Heart right ventricle (tissue), 16 donors: ENCODE measurements around the gene PLAU. TPM values are rescaled to one million over a fixed set of nuclear protein-coding genes. Genes with fewer than 3 reads are reported as not detected.

ENCODE experiments used
- ATAC-seq, 8 donors: fragments of 200-7000 bp; cut with Tn5 transposase; one replicate each; pipeline ENCODE4 v1.9.1; 2020; ENCODE audit warnings: mild to moderate bottlenecking in 8 of 8, moderate library complexity in 8 of 8, moderate number of reproducible peaks in 1 of 8
- DNase-seq, 2 donors: peaks; one replicate each; pipeline ENCODE4 v3.0.0-alpha.2; 2020
- H3K27ac ChIP-seq, 10 donors: fragments of 200-600 bp; sonication (generic) in 2 of 10; one replicate each; pipeline versions ENCODE4 v1.5.0 to v1.8.0; 2020 to 2022; ENCODE audit warnings: mild to moderate bottlenecking in 3 of 10
- H3K27me3 ChIP-seq, 7 donors: fragments of 200-600 bp; one replicate each; pipeline ENCODE4 v1.8.0; 2021 to 2022; ENCODE audit warnings: mild to moderate bottlenecking in 2 of 7
- H3K36me3 ChIP-seq, 9 donors: fragments of 200-600 bp; sonication (generic) in 1 of 9; one replicate each; pipeline versions ENCODE4 v1.5.0 to v1.8.0; 2020 to 2022; ENCODE audit warnings: mild to moderate bottlenecking in 2 of 9
- H3K4me1 ChIP-seq, 9 donors: fragments of 200-600 bp; sonication (generic) in 1 of 9; one replicate each; pipeline versions ENCODE4 v1.5.0 to v1.8.0; 2020 to 2022; ENCODE audit warnings: mild to moderate bottlenecking in 4 of 9
- H3K4me3 ChIP-seq, 10 donors: fragments of 200-600 bp; sonication (generic) in 2 of 10; one replicate each; pipeline versions ENCODE4 v1.5.0 to v1.8.0; 2020 to 2022; ENCODE audit warnings: mild to moderate bottlenecking in 7 of 10, moderate library complexity in 2 of 10
- H3K9me3 ChIP-seq, 11 donors: fragments of 200-600 bp in 10 of 11; sonication (generic) in 2 of 11; one replicate each; pipeline versions ENCODE4 v1.5.0 to v1.8.0; 2013 to 2022; ENCODE audit warnings: mild to moderate bottlenecking in 2 of 11, control low read depth in 1 of 11, moderate library complexity in 1 of 11
- CTCF ChIP-seq, 9 donors: fragments of 200-600 bp; sonication (generic) in 2 of 9; IDR thresholded peaks; one replicate each; pipeline versions ENCODE4 v1.5.0 to v1.8.0; 2021 to 2022; ENCODE audit warnings: antibody characterized with exemption in 9 of 9, mild to moderate bottlenecking in 5 of 9, moderate library complexity in 1 of 9
- WGBS, 2 donors: extraction: QIAGEN DNeasy Blood & Tissue Kit; methylation state at CpG; one replicate each; pipeline ENCODE4 v1.1.7; 2013; ENCODE audit warnings: inconsistent platforms in 1 of 2; 5-methylcytosine and 5-hydroxymethylcytosine counted together
- intact Hi-C, 10 donors: fragments of 100-400 bp; cut with DNase I; formaldehyde crosslinking; loops; one replicate each; pipeline versions ENCODE4 v1.11.1 to v1.14.2; 2022
- polyA plus RNA-seq, 2 donors: library from polyadenylated mRNA; stranded (reverse); fragments of 200-250 nt; gene quantifications; one replicate each; pipeline ENCODE4 v1.2.3, GENCODE V29; 2013
- total RNA-seq, 10 donors: library from RNA; stranded (reverse); fragmentation: NEBNext Ultra II Directional in 3 of 10; extraction: Animal tissue kit (Norgen Biotek cat#: 25700) in 3 of 10; gene quantifications; one replicate each; pipeline versions ENCODE4 v1.2.1 to v1.2.4, GENCODE V29; 2021 to 2023
- donor health status: Arrhythmogenic right ventricular cardiomyopathy.
- donor health status: ischemic (EF 13 %, LVEDD 7.1; RV severe dilation, severe dysfunction).
- donor health status: healthy with polysubstance abuse.
- donor health status: DM: no; HTN: yes; CAD: no.
- donor health status: DM: no; HTN: no; CAD: no.
- donor health status: ischemic (EF 25% LVEDD 6.9; RV normal size, moderate dysfunction).
- donor health status: ischemic (EF 25% LVEDD 5.7; RV mildly dilated, moderate dysfunction).
- donor health status: healthy.
- donor health status: DM: yes; HTN: yes; CAD: no.
- donor health status: Ischemic cardiomyopathy.
- donor health status: ischemic (EF 35%, LVEDD 5.7; RV mildly dilated, moderate dysfunction).
- donor health status: nonischemic (EF 11% LVEDD 7.7; RV severe dilation, severe dysfunction).
- donor health status: DM: yes; HTN: yes; CAD: no.
- donor health status: PGD.
- donor health status: ischemic (EF 29% LVEDD 5.4; RV normal size, mild dysfunction).
- donor health status: nonischemic (EF 23%, LVEDD 6.1; RV moderate dilation, normal function).

The PLAU gene
- total and polyA plus RNA-seq, 12 donors, result 4.4 to 44.3 (median 9.1) TPM

- H3K4me1 ChIP-seq, result peaks cover 2 to 21% (median 13%) of the 10 kb centered on the region in 9 donors
- H3K27ac ChIP-seq, result no peak overlapping the region
- DNase-seq, result no peak
- TF ChIP-seq CTCF (IDR thresholded peaks at IDR 0.05), result no peak
- intact Hi-C loops, result loop anchor here in 6 of 10 donors (5.0 to 10.0 kb wide), 4 partner anchors 34 to 353 kb away; no protein-coding TSS in a partner anchor
- H3K9me3 ChIP-seq, result no peaks in the 10 kb centered on the region
- H3K4me3 ChIP-seq, result no peak overlapping the region
- ATAC-seq, result no peak
- no peaks in the 10 kb centered on the region for H3K36me3 ChIP-seq
- H3K27me3 ChIP-seq, result no peaks in the 10 kb centered on the region
- 89 to 92% methylated on average over 3 of the region's 3 CpGs for WGBS, 2 donors
These were observed 29.6 kb upstream of the PLAU start for GRCh38 chr10:73881221-73881919.

- H3K4me1 ChIP-seq, result peaks cover 26 to 43% (median 36%) of the 10 kb centered on the region in 9 donors
- H3K27ac ChIP-seq, result no peak overlapping the region
- ATAC-seq, result no peak
- no peaks in the 10 kb centered on the region for H3K27me3 ChIP-seq
- TF ChIP-seq CTCF (IDR thresholded peaks at IDR 0.05), result no peak
- no peak for DNase-seq
- no peak overlapping the region for H3K4me3 ChIP-seq
- H3K9me3 ChIP-seq, result no peaks in the 10 kb centered on the region
- intact Hi-C loops, result loop anchor here in 6 of 10 donors (5.0 to 10.0 kb wide), 4 partner anchors 37 to 351 kb away; no protein-coding TSS in a partner anchor
- 75 to 84% methylated on average over 3 of the region's 3 CpGs for WGBS, 2 donors
- no peaks in the 10 kb centered on the region for H3K36me3 ChIP-seq
These were observed 26.9 kb upstream of the PLAU start for GRCh38 chr10:73884017-73884416.

- peak; percentile 48 to 88 for DNase-seq
- Histone ChIP-seq H3K27ac (peak overlapping the region in 9 of 10 donors; percentile 72 to 92 (median 87)), H3K4me3 (no peak overlapping the region), H3K9me3 (no peaks in the 10 kb centered on the region), H3K27me3 (no peaks in the 10 kb centered on the region), H3K4me1 (peaks cover 26 to 34% (median 31%) of the 10 kb centered on the region in 9 donors), H3K36me3 (no peaks in the 10 kb centered on the region)
- WGBS, 2 donors, result 3 to 5% methylated on average over 5 of the region's 5 CpGs
- intact Hi-C loops, result loop anchor here (1.0 to 10.0 kb wide), 14 partner anchors 23 to 349 kb away; partner anchors contain the start of gene VCL (in 2 of the 10)
- peak; percentile 57 to 93 (median 86) for TF ChIP-seq CTCF (IDR thresholded peaks at IDR 0.05)
- peak; percentile 77 to 90 (median 86) for ATAC-seq
These were observed 24.8 kb upstream of the PLAU start for GRCh38 chr10:73886085-73886529.

- H3K27me3 ChIP-seq, result no peaks in the 10 kb centered on the region
- H3K9me3 ChIP-seq, result no peaks in the 10 kb centered on the region
- H3K27ac ChIP-seq, result peak overlapping the region; percentile 50 to 92 (median 86)
- intact Hi-C loops, result loop anchor here (1.0 to 10.0 kb wide), 14 partner anchors 22 to 348 kb away; partner anchors contain the start of gene VCL (in 2 of the 10)
- TF ChIP-seq CTCF (IDR thresholded peaks at IDR 0.05), result no peak
- WGBS, 2 donors, result 10 to 19% methylated on average over 4 of the region's 4 CpGs
- no peak for DNase-seq
- H3K36me3 ChIP-seq, result no peaks in the 10 kb centered on the region
- H3K4me3 ChIP-seq, result no peak overlapping the region
- H3K4me1 ChIP-seq, result peaks cover 26 to 34% (median 31%) of the 10 kb centered on the region in 9 donors
- peak in 2 of 8 donors; percentile 19 to 39 for ATAC-seq
These were observed 24.2 kb upstream of the PLAU start for GRCh38 chr10:73886661-73887293.
